Regular cardiac myocyte (primary cell): ENCODE data around the gene GGT1. TPM values are rescaled to one million over a fixed set of nuclear protein-coding genes. Genes with fewer than 3 reads are reported as not detected.

ENCODE experiments used
- total RNA-seq: library from RNA; depleted of rRNA; stranded (reverse); fragments of >200 nt; gene quantifications from 2 replicates; pipeline ENCODE4 v1.2.3, GENCODE V29; 2014

Gene GGT1
- total RNA-seq, result 3.1 and 3.9 TPM in 2 replicates

GRCh38 chr22:24602847-24603769 lies at the start of gene GGT1:
Gene GGT1, plus strand, starts transcription at chr22:24603193. Its CDS starts 7,889 bp downstream, at chr22:24611082.

GRCh38 chr22:24554313-24555164 lies 48.5 kb upstream of the GGT1 start, which contains the start of gene GUCD1:
Gene GUCD1, minus strand, starts transcription at chr22:24555138. Its CDS starts 147 bp downstream, at chr22:24554991.

GRCh38 chr22:24555165-24556039 lies 47.6 kb upstream of the GGT1 start, which contains the start of gene SNRPD3:
Gene SNRPD3, plus strand, starts transcription at chr22:24555999. Its CDS starts 1,676 bp downstream, at chr22:24557675.

GRCh38 chr22:24592851-24593558 lies 10.0 kb upstream of the GGT1 start, which contains the start of gene LRRC75B:
Gene LRRC75B, minus strand, starts transcription at chr22:24593073. Its CDS starts 34 bp downstream, at chr22:24593039.

Other genes with a start within 250 kb of the GGT1 start
- gene ADORA2A, start 175.6 kb upstream of the GGT1 start, total RNA-seq, result 13.2 and 18.0 TPM in 2 replicates
- 0.38 and 0.85 TPM in 2 replicates for gene UPB1, start 107.9 kb upstream of the GGT1 start, total RNA-seq
- gene GUCD1, start 48.1 kb upstream of the GGT1 start, total RNA-seq, result 167 and 175 TPM in 2 replicates
- gene SNRPD3, start 47.2 kb upstream of the GGT1 start, total RNA-seq, result 132 and 192 TPM in 2 replicates
- 2.1 and 5.1 TPM in 2 replicates for gene LRRC75B, start 10.1 kb upstream of the GGT1 start, total RNA-seq
- gene PIWIL3, start 171.5 kb downstream of the GGT1 start, total RNA-seq, result under 0.01 TPM in 1 of 2 replicates, not detected in the other
- gene SGSM1, start 203.0 kb downstream of the GGT1 start, total RNA-seq, result under 0.01 and 0.28 TPM in 2 replicates